ENCODE measurements around the gene PSMD3. TPM values are rescaled to one million over a fixed set of nuclear protein-coding genes. Genes with fewer than 3 reads are reported as not detected.
"Not testable (repeated sequence)": the region's sequence is repeated elsewhere in the genome, so short reads cannot be mapped to it uniquely, and the experiment has no call there.

PSMD3 gene
- total RNA-seq, 1 donor from 2014 or later: 65.9 TPM

DNA sequence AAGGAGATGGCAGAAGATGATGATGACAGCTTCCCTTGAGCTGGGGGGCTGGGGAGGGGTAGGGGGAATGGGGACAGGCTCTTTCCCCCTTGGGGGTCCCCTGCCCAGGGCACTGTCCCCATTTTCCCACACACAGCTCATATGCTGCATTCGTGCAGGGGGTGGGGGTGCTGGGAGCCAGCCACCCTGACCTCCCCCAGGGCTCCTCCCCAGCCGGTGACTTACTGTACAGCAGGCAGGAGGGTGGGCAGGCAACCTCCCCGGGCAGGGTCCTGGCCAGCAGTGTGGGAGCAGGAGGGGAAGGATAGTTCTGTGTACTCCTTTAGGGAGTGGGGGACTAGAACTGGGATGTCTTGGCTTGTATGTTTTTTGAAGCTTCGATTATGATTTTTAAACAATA is 16.9 kb downstream of the PSMD3 start:
- no peak for DNase-seq

- no peak for DNase-seq
These were observed 18.5 kb downstream of the PSMD3 start for GRCh38 chr17:39999067-39999466.

DNA sequence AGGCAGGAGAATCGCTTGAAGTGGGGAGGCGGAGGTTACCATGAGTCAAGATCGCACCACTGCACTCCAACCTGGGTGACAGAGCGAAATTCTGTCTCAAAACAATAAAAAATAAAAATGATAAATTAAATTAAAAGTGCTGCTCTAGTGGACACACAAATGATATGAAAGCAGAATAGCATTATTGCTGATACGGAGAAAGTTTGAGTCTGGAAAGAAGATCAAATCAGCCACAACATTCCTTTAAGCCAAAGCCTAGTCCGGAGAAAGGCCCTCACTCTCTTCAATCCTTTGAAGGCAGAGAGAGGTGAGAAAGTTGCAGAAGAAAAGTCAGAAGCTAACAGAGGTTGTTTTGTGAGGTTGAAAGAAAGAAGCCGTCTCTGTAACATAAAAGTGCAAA is 19.6 kb downstream of the PSMD3 start:
- no peak for DNase-seq

DNA sequence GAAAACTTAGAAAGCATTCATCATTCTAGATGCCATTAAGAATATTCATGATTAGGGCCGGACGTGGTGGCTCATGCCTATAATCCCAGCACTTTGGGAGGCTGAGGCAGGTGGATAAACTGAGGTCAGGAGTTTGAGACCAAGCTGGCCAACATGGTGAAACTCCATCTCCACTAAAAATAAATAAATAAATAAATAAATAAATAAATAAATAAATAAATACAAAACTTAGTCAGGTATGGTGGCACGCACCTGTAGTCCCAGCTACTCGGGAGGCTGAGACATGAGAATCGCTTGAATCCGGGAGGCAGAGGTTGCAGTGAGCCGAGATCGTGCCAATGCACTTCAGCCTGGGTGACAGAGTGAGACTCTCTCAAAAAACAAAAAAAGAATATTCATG is 20.7 kb downstream of the PSMD3 start:
- DNase-seq: not testable (repeated sequence)

DNA sequence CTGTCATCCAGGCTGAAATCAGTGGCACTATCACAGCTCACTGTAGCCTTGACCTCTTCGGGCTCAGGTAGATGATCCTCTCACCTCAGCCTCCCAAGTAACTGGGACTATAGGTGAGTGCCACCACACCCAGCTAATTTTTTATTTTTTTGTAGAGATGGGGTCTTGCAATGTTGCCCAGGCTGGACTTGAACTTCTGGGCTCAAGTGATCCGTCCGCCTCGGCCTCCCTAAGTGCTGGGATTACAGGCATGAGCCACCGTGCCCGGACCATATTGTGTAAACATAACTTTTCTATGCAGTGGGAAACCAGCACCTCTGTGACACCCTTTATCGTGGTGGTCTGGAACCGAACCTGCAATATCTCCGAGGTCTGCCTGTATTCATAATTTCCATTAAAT is 23.5 kb downstream of the PSMD3 start:
- no peak for DNase-seq

DNA sequence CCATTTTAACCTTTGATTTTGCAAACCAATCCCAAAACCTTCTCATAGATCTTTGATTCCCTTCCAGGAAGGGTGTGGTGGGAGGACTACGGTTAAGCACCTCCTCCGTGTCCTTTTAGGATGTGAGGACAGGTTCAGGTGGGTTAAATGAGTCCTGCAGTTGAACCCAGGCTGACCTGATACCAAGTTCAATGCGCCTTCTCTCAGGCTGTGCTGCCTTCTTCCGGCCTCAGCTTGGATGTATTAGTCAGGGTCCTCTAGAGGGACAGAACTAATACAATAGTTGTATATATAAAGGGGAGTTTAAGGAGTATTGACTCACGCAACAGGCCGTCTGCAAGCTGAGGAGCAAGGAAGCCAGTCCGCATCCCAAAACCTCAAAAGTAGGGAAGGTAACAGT is 24.1 kb downstream of the PSMD3 start:
- DNase-seq: no peak

GRCh38 chr17:40005520-40005919 is 24.9 kb downstream of the PSMD3 start:
- DNase-seq: no peak

- DNase-seq: not testable (repeated sequence)
These were observed 30.4 kb downstream of the PSMD3 start for GRCh38 chr17:40010946-40011500.

- DNase-seq: not testable (repeated sequence)
These were observed 31.5 kb downstream of the PSMD3 start for GRCh38 chr17:40012017-40012647.

DNA sequence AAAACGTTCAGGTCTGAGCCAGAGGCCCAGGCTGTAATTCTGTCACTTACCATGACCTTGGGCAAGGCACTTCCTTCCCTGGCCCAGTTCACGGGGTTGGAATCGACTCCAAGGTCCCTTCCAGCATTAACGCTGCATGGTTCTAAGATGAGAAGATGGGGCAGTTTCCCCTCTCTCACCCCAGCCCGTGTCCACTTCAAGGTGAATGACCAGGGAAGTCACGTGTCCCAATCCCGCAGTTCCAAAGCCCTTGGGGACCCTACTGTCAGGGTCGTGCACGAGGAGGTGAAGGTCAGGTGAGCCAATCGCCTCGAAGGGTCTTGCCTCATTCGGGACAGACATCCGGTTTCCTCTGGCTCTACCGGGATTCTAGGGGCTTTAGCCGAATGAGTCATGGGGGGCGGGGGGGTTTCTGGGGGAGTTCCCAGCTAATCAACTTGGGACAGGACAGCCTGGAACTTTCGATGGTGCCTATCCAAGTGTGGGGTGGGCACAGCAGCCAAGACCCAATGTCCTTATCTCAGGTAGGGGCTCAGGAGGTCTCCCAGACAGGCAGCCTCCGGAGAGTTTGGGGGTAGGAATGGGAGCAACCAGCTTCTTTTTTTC is 33.9 kb downstream of the PSMD3 start:
- DNase-seq: no peak

DNA sequence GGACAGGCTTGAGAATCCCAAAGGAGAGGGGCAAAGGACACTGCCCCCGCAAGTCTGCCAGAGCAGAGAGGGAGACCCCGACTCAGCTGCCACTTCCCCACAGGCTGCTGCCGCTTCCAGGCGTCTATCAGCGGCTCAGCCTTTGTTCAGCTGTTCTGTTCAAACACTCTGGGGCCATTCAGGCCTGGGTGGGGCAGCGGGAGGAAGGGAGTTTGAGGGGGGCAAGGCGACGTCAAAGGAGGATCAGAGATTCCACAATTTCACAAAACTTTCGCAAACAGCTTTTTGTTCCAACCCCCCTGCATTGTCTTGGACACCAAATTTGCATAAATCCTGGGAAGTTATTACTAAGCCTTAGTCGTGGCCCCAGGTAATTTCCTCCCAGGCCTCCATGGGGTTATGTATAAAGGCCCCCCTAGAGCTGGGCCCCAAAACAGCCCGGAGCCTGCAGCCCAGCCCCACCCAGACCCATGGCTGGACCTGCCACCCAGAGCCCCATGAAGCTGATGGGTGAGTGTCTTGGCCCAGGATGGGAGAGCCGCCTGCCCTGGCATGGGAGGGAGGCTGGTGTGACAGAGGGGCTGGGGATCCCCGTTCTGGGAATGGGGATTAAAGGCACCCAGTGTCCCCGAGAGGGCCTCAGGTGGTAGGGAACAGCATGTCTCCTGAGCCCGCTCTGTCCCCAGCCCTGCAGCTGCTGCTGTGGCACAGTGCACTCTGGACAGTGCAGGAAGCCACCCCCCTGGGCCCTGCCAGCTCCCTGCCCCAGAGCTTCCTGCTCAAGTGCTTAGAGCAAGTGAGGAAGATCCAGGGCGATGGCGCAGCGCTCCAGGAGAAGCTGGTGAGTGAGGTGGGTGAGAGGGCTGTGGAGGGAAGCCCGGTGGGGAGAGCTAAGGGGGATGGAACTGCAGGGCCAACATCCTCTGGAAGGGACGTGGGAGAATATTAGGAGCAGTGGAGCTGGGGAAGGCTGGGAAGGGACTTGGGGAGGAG is 34.7 kb downstream of the PSMD3 start, which contains the start of gene CSF3:
Gene CSF3 (plus strand): TSS at position 436 of the 993 bp plus-strand sequence. CDS start 35 bp downstream, at position 471.
- peak; percentile 80 for DNase-seq

- DNase-seq: no peak
These were observed 35.7 kb downstream of the PSMD3 start for GRCh38 chr17:40015998-40016985.

- DNase-seq: peak; percentile 22
These were observed 36.9 kb downstream of the PSMD3 start for GRCh38 chr17:40017422-40018080.

- DNase-seq: peak; percentile 94
These were observed 37.9 kb downstream of the PSMD3 start for GRCh38 chr17:40018211-40019121.

DNA sequence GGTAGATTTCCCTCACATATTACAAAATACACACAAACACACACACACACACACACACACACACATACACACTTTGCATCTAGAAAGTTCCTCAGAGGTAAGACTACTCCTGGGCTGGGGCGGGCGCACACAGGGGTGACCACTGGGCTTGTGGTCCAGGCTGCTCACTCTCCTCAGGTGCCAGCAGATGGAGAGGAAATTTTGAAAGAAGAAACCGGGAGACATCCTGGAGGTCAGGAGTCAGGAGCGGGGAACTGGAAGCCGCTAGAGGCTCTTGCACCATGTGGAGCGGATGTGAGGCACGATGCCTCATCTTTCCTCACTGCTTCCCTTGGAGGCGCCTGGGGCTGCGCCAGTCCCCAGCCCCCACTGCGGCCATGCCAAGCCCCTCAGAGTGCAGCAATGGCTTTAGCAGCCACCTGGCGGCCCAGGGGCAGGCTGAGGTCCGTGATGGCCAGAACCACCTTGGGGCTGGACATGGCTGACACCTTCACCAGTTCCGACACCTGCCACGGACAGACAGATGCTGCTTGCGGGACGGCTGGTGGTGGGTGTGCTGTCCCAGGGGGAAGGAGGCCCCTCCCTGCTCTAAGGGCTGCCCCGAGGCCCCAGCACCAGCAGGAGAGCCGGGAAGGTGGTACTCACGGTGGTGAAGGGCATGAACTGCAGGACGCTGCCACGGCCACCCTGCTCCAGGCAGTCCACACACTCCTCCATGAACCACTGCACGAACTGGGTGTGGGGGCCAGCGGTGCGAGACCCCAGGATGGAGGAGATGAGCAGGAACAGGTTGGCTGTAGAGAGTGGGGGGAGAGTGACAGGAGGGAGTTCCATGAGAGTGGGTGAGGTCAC is 38.8 kb downstream of the PSMD3 start:
- peak; percentile 23 for DNase-seq

DNA sequence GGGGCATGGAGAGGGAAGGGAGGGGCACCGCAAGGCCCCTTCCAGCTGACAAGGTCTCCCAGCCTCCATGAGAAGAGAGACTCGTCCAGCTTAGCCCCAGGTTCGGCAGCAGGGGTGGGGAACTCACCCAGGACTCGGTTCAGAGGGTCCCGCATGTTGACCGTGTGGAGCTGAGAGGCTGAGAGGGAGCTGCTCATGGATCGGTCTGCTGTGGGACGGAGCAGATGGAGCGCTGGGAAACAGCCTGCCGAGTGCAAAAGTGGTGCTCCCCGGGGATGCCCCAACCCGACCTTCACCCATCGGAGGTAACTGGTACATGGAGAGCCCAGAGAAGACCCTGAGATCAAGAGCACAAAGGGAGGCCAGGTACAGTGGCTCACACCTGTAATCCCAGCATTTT is 39.5 kb downstream of the PSMD3 start:
- no peak for DNase-seq

- DNase-seq: peak; percentile 84
These were observed 40.9 kb downstream of the PSMD3 start for GRCh38 chr17:40021451-40021971.

DNA sequence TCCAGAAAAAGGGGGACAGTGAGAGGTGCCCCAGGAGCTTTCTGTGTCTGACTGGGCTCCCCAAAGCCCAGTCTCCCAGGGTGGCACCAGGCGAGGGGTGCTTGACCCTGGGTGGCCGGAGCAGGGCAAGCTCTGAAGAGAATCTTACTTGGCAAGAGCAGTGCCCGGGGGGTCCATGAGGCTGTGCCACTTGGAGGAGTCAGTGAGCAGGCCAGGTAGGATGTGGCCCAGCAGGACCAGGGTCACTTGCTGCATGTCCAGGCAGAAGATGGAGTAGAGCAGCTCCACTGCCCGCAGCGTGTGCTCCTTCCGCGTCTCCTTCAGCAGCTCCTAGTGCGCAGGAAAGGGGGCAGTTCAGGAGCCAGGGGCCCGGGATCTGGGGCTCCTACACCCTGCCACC is 41.9 kb downstream of the PSMD3 start:
- no peak for DNase-seq

All from tongue (tissue), 2 donors.